Lung (tissue), 12 donors: ENCODE data around the gene ACOT13. TPM values are rescaled to one million over a fixed set of nuclear protein-coding genes. Genes with fewer than 3 reads are reported as not detected.

ENCODE experiments used
- ATAC-seq: fragments of 200-7000 bp; cut with Tn5 transposase; one replicate; pipeline ENCODE4 v1.9.1; 2020; ENCODE audit warnings: moderate number of reproducible peaks; ENCODE audit not compliant: insufficient read depth, low FRiP score
- DNase-seq, 3 donors: peaks; one replicate each; pipeline ENCODE4 v3.0.0-alpha.2; 2013 to 2017
- H3K27ac ChIP-seq, 2 donors: one replicate each; pipeline ENCODE4 v1.5.1; 2013; ENCODE audit warnings: mild to moderate bottlenecking in 2 of 2, moderate library complexity in 2 of 2, control low read depth in 1 of 2, inconsistent platforms in 1 of 2, low read depth in 1 of 2, low read length in 1 of 2
- H3K27me3 ChIP-seq, 3 donors: one replicate each; pipeline ENCODE4 v1.5.1; 2013; ENCODE audit warnings: low read length in 2 of 3; ENCODE audit not compliant: control insufficient read depth in 3 of 3, insufficient read depth in 3 of 3
- H3K36me3 ChIP-seq, 4 donors: one replicate each; pipeline ENCODE4 v1.5.1; 2013; ENCODE audit warnings: low read length in 4 of 4, mild to moderate bottlenecking in 1 of 4, moderate library complexity in 1 of 4; ENCODE audit not compliant: control insufficient read depth in 4 of 4, insufficient read depth in 4 of 4
- H3K4me1 ChIP-seq, 5 donors: one replicate each; pipeline ENCODE4 v1.5.1; 2013; ENCODE audit warnings: low read length in 5 of 5, mild to moderate bottlenecking in 2 of 5, moderate library complexity in 1 of 5; ENCODE audit not compliant: control insufficient read depth in 5 of 5, insufficient read depth in 5 of 5
- H3K4me3 ChIP-seq: one replicate; pipeline ENCODE4 v1.5.1; 2013; ENCODE audit warnings: mild to moderate bottlenecking, control low read depth, moderate library complexity
- H3K9ac ChIP-seq, 2 donors: one replicate each; pipeline ENCODE4 v1.5.1; 2013; ENCODE audit warnings: low read length in 2 of 2, control low read depth in 1 of 2; ENCODE audit not compliant: insufficient read depth in 1 of 2
- H3K9me3 ChIP-seq, 4 donors: one replicate each; pipeline ENCODE4 v1.5.1; 2013; ENCODE audit warnings: low read length in 3 of 4, mild to moderate bottlenecking in 1 of 4, moderate library complexity in 1 of 4; ENCODE audit not compliant: control insufficient read depth in 4 of 4, insufficient read depth in 3 of 4
- CTCF ChIP-seq: IDR thresholded peaks from 2 replicates; pipeline ENCODE4 v1.5.1; 2012; ENCODE audit warnings: mild to moderate bottlenecking; ENCODE audit errors: control extremely low read depth, extremely low read depth
- WGBS, 2 donors: extraction: QIAGEN DNeasy Blood & Tissue Kit; methylation state at CpG; one replicate each; pipeline ENCODE4 v1.1.7; 2013; 5-methylcytosine and 5-hydroxymethylcytosine counted together
- polyA plus RNA-seq, 2 donors: library from polyadenylated mRNA; stranded (reverse); fragments of 200-250 nt; gene quantifications; one replicate each; pipeline ENCODE4 v1.2.1, GENCODE V29; 2013
- total RNA-seq, 2 donors: library from RNA; depleted of rRNA in 1 of 2; stranded (reverse); fragments of >200 nt in 1 of 2; gene quantifications; one replicate each; pipeline ENCODE4 v1.2.1, GENCODE V29; 2014 to 2021
- donor health status: control.
- donor health status: control.
- donor health status: Bipolar disorder and iron deficiency.
- donor health status: healthy.
- donor health status: DM: yes; HTN: yes; CAD: no.

Gene ACOT13
- total and polyA plus RNA-seq, 4 donors = 4.7 to 59.3 (median 14.3) TPM

GRCh38 chr6:24742216-24742738, 75.4 kb downstream of the ACOT13 start:
- ATAC-seq (no peak), DNase-seq (no peak)
- Histone ChIP-seq H3K9ac (no peak overlapping the region), H3K4me3 (no peak overlapping the region), H3K36me3 (no peaks in the 10 kb centered on the region), H3K27ac (no peak overlapping the region), H3K4me1 (peaks cover 0 to 2% (median 0%) of the 10 kb centered on the region in 5 donors), H3K9me3 (no peaks in the 10 kb centered on the region), H3K27me3 (no peaks in the 10 kb centered on the region)
- WGBS, 2 donors = 82 to 85% methylated on average over 5 of the region's 5 CpGs
- no peak for TF ChIP-seq CTCF

- H3K4me1 ChIP-seq = peaks cover 0 to 2% (median 0%) of the 10 kb centered on the region in 5 donors
- 64 to 66% methylated on average over 2 of the region's 2 CpGs for WGBS, 2 donors
- no peaks in the 10 kb centered on the region for H3K9me3 ChIP-seq
- no peak overlapping the region for H3K4me3 ChIP-seq
- ATAC-seq (peak; percentile 87), DNase-seq (no peak)
- no peak for TF ChIP-seq CTCF
- H3K36me3 ChIP-seq = no peaks in the 10 kb centered on the region
- H3K27ac ChIP-seq = peak overlapping the region; percentile 57 to 82
- no peaks in the 10 kb centered on the region for H3K27me3 ChIP-seq
- no peak overlapping the region for H3K9ac ChIP-seq
Observed at GRCh38 chr6:24743265-24743943, 76.5 kb downstream of the ACOT13 start.

- no peaks in the 10 kb centered on the region for H3K27me3 ChIP-seq
- H3K9ac ChIP-seq = no peak overlapping the region
- no peak for ATAC-seq
- H3K4me1 ChIP-seq = peaks cover 0 to 2% (median 0%) of the 10 kb centered on the region in 5 donors
- H3K9me3 ChIP-seq = no peaks in the 10 kb centered on the region
- no peak for TF ChIP-seq CTCF
- H3K4me3 ChIP-seq = no peak overlapping the region
- no peak for DNase-seq
- H3K36me3 ChIP-seq = no peaks in the 10 kb centered on the region
- 58 to 79% methylated on average over 3 of the region's 3 CpGs for WGBS, 2 donors
- H3K27ac ChIP-seq = no peak overlapping the region
Observed at GRCh38 chr6:24743944-24744335, 77.1 kb downstream of the ACOT13 start.
